ENCODE results near the gene KHK. TPM values are rescaled to one million over a fixed set of nuclear protein-coding genes. Genes with fewer than 3 reads are reported as not detected.
A peak's percentile ranks its signal among the peaks of the same experiment; 100 is the strongest.

Gene KHK
- polyA plus RNA-seq (2013, experiment 1 of 2) = 3.8 TPM
- 3.7 TPM for polyA plus RNA-seq (2013, experiment 2 of 2)

GRCh38 chr2:27086724-27087593 is at the start of gene KHK:
Gene KHK (plus strand): TSS chr2:27086772. CDS start chr2:27087260, 488 bp downstream.
- whole genome bisulfite sequencing, 2 donors (ENCODE audit: extremely low coverage in 2 of 2, insufficient read length in 2 of 2, insufficient replicate concordance in 1 of 2) = no CpG with 5 or more reads among the region's 54 CpGs
- H3K23ac ChIP-seq (ENCODE audit: low read depth, low read length, poor library complexity) = peak within 1 kb of the TSS; percentile 89

DNA sequence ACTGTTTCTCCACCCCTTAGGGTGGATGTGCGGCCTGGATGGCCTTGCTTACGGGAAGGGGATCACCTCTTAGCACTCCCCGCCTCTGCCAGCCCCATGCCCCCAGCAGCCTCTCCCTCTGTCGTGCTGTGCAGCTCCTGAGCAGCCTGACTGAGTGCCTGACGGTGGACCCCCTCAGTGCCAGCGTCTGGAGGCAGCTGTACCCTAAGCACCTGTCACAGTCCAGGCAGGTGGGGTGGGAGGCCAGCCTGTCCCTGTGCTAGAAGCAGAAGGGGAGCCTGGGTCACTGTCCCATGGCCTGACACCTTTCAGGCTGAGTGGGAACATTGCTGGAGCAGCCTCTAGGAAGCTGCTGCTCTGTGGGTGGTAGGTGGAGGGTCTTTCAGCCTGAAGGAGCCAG is 48.6 kb upstream of the KHK start:
- Histone ChIP-seq H3K79me1 (ENCODE audit: low read depth, low read length) (no peaks in the 10 kb centered on the region), H4K8ac (ENCODE audit: low read depth, low read length) (no peak overlapping the region), H2BK5ac (ENCODE audit: low read length) (no peak overlapping the region), H2BK12ac (ENCODE audit: low read length) (no peak overlapping the region), H3K36me3 (replicated peaks in 1 of 2; ENCODE audit: control insufficient read depth in 2 of 2, insufficient read depth in 2 of 2, low read length in 2 of 2) (peaks cover 52 to 78% of the 10 kb centered on the region in 2 donors), H3K27me3 (ENCODE audit: control insufficient read depth in 3 of 3, insufficient read depth in 3 of 3, low read depth in 1 of 3, low read length in 3 of 3) (no peaks in the 10 kb centered on the region), H4K91ac (ENCODE audit: low read depth, low read length, poor library complexity) (no peak overlapping the region), H3K4me1 (ENCODE audit: control insufficient read depth in 2 of 2, insufficient read depth in 1 of 2, low read depth in 1 of 2, low read length in 2 of 2) (peaks cover 4 to 5% of the 10 kb centered on the region in 2 donors), H3K9me3 (replicated peaks in 1 of 2; ENCODE audit: control insufficient read depth in 2 of 2, insufficient read depth in 1 of 2, low read depth in 1 of 2, low read length in 2 of 2) (no peaks in the 10 kb centered on the region), H3K4me2 (ENCODE audit: insufficient read depth, low read length, poor library complexity, severe bottlenecking) (no peak overlapping the region), H3K18ac (ENCODE audit: low read length) (no peak overlapping the region), H2AFZ (ENCODE audit: low read length) (no peak overlapping the region), H2BK120ac (ENCODE audit: low read depth, low read length) (no peak overlapping the region), H3K4me3 (ENCODE audit: low read length in 2 of 2) (no peak overlapping the region), H3K9ac (ENCODE audit: low read depth, low read length, poor library complexity) (no peak overlapping the region), H3K4ac (ENCODE audit: low read length) (no peak overlapping the region), H3K23ac (ENCODE audit: low read depth, low read length, poor library complexity) (no peak overlapping the region), H2AK5ac (ENCODE audit: low read depth, low read length) (no peak overlapping the region), H3K14ac (ENCODE audit: low read length) (no peak overlapping the region), H2BK15ac (ENCODE audit: low read length) (no peak overlapping the region), H3K27ac (replicated peaks; ENCODE audit: low read length) (no peak overlapping the region)
- no CpG with 5 or more reads among the region's 6 CpGs for WGBS, 2 donors (ENCODE audit: extremely low coverage in 2 of 2, insufficient read length in 2 of 2, insufficient replicate concordance in 1 of 2)
- DNase-seq (ENCODE audit: low spot score) = no peak

More at GRCh38 chr2:27086724-27087593, at the start of gene KHK:
- peak within 1 kb of the TSS; percentile 74 to 78 for H3K4me3 ChIP-seq (ENCODE audit: low read length in 2 of 2)
- no peaks in the 10 kb centered on the region for H3K36me3 ChIP-seq (replicated peaks in 1 of 2; ENCODE audit: control insufficient read depth in 2 of 2, insufficient read depth in 2 of 2, low read length in 2 of 2)
- peak within 1 kb of the TSS; percentile 93 for H3K4me2 ChIP-seq (ENCODE audit: insufficient read depth, low read length, poor library complexity, severe bottlenecking)
- H3K4ac ChIP-seq (ENCODE audit: low read length) = no peak within 1 kb of the TSS
- H3K9me3 ChIP-seq (replicated peaks in 1 of 2; ENCODE audit: control insufficient read depth in 2 of 2, insufficient read depth in 1 of 2, low read depth in 1 of 2, low read length in 2 of 2) = no peaks in the 10 kb centered on the region
- H2BK15ac ChIP-seq (ENCODE audit: low read length) = peak within 1 kb of the TSS; percentile 61
- peak within 1 kb of the TSS; percentile 67 for H2BK5ac ChIP-seq (ENCODE audit: low read length)
- H4K8ac ChIP-seq (ENCODE audit: low read depth, low read length) = no peak within 1 kb of the TSS
- no peak within 1 kb of the TSS for H2BK12ac ChIP-seq (ENCODE audit: low read length)
- no peak within 1 kb of the TSS for H4K91ac ChIP-seq (ENCODE audit: low read depth, low read length, poor library complexity)
- H2AFZ ChIP-seq (ENCODE audit: low read length) = peak within 1 kb of the TSS; percentile 95
- H3K9ac ChIP-seq (ENCODE audit: low read depth, low read length, poor library complexity) = peak within 1 kb of the TSS; percentile 88
- H3K18ac ChIP-seq (ENCODE audit: low read length) = peak within 1 kb of the TSS; percentile 96
- no peaks in the 10 kb centered on the region for H3K79me1 ChIP-seq (ENCODE audit: low read depth, low read length)
- H3K27ac ChIP-seq (replicated peaks; ENCODE audit: low read length) = no peak within 1 kb of the TSS
- H2AK5ac ChIP-seq (ENCODE audit: low read depth, low read length) = no peak within 1 kb of the TSS
- peak within 1 kb of the TSS; percentile 91 for H3K14ac ChIP-seq (ENCODE audit: low read length)
- H2BK120ac ChIP-seq (ENCODE audit: low read depth, low read length) = no peak within 1 kb of the TSS
- H3K27me3 ChIP-seq (ENCODE audit: control insufficient read depth in 3 of 3, insufficient read depth in 3 of 3, low read depth in 1 of 3, low read length in 3 of 3) = peaks cover 0 to 6% (median 6%) of the 10 kb centered on the region in 3 experiments
- H3K4me1 ChIP-seq (ENCODE audit: control insufficient read depth in 2 of 2, insufficient read depth in 1 of 2, low read depth in 1 of 2, low read length in 2 of 2) = peaks cover 3 to 13% of the 10 kb centered on the region in 2 donors
- DNase-seq (ENCODE audit: low spot score) = no peak

- Histone ChIP-seq H3K4me1 (ENCODE audit: control insufficient read depth in 2 of 2, insufficient read depth in 1 of 2, low read depth in 1 of 2, low read length in 2 of 2) (peaks cover 0 to 1% of the 10 kb centered on the region in 2 donors), H2BK120ac (ENCODE audit: low read depth, low read length) (no peak overlapping the region), H4K8ac (ENCODE audit: low read depth, low read length) (no peak overlapping the region), H3K9me3 (replicated peaks in 1 of 2; ENCODE audit: control insufficient read depth in 2 of 2, insufficient read depth in 1 of 2, low read depth in 1 of 2, low read length in 2 of 2) (no peaks in the 10 kb centered on the region), H2BK15ac (ENCODE audit: low read length) (no peak overlapping the region), H2BK5ac (ENCODE audit: low read length) (no peak overlapping the region), H3K4me2 (ENCODE audit: insufficient read depth, low read length, poor library complexity, severe bottlenecking) (no peak overlapping the region), H3K4ac (ENCODE audit: low read length) (no peak overlapping the region), H3K4me3 (ENCODE audit: low read length in 2 of 2) (no peak overlapping the region), H2AFZ (ENCODE audit: low read length) (no peak overlapping the region), H2AK5ac (ENCODE audit: low read depth, low read length) (no peak overlapping the region), H2BK12ac (ENCODE audit: low read length) (no peak overlapping the region), H3K79me1 (ENCODE audit: low read depth, low read length) (no peaks in the 10 kb centered on the region), H4K91ac (ENCODE audit: low read depth, low read length, poor library complexity) (no peak overlapping the region), H3K36me3 (replicated peaks in 1 of 2; ENCODE audit: control insufficient read depth in 2 of 2, insufficient read depth in 2 of 2, low read length in 2 of 2) (peaks cover 52 to 78% of the 10 kb centered on the region in 2 donors), H3K14ac (ENCODE audit: low read length) (no peak overlapping the region), H3K23ac (ENCODE audit: low read depth, low read length, poor library complexity) (peak overlapping the region; percentile 13), H3K27ac (replicated peaks; ENCODE audit: low read length) (no peak overlapping the region), H3K9ac (ENCODE audit: low read depth, low read length, poor library complexity) (peak overlapping the region; percentile 26), H3K27me3 (ENCODE audit: control insufficient read depth in 3 of 3, insufficient read depth in 3 of 3, low read depth in 1 of 3, low read length in 3 of 3) (no peaks in the 10 kb centered on the region), H3K18ac (ENCODE audit: low read length) (no peak overlapping the region)
- no CpG with 5 or more reads among the region's 17 CpGs for WGBS, 2 donors (ENCODE audit: extremely low coverage in 2 of 2, insufficient read length in 2 of 2, insufficient replicate concordance in 1 of 2)
- DNase-seq (ENCODE audit: low spot score) = no peak
Measured at GRCh38 chr2:27038631-27039339, 47.8 kb upstream of the KHK start.

GRCh38 chr2:27039426-27039825 is 47.1 kb upstream of the KHK start:
- Histone ChIP-seq H2BK15ac (ENCODE audit: low read length) (no peak overlapping the region), H3K14ac (ENCODE audit: low read length) (no peak overlapping the region), H3K36me3 (replicated peaks in 1 of 2; ENCODE audit: control insufficient read depth in 2 of 2, insufficient read depth in 2 of 2, low read length in 2 of 2) (peaks cover 52 to 78% of the 10 kb centered on the region in 2 donors), H3K79me1 (ENCODE audit: low read depth, low read length) (no peaks in the 10 kb centered on the region), H3K27me3 (ENCODE audit: control insufficient read depth in 3 of 3, insufficient read depth in 3 of 3, low read depth in 1 of 3, low read length in 3 of 3) (no peaks in the 10 kb centered on the region), H3K18ac (ENCODE audit: low read length) (no peak overlapping the region), H2BK12ac (ENCODE audit: low read length) (no peak overlapping the region), H3K23ac (ENCODE audit: low read depth, low read length, poor library complexity) (peak overlapping the region; percentile 38), H3K4ac (ENCODE audit: low read length) (no peak overlapping the region), H3K9ac (ENCODE audit: low read depth, low read length, poor library complexity) (peak overlapping the region; percentile 31), H3K4me2 (ENCODE audit: insufficient read depth, low read length, poor library complexity, severe bottlenecking) (no peak overlapping the region), H2AFZ (ENCODE audit: low read length) (no peak overlapping the region), H3K4me1 (ENCODE audit: control insufficient read depth in 2 of 2, insufficient read depth in 1 of 2, low read depth in 1 of 2, low read length in 2 of 2) (no peaks in the 10 kb centered on the region), H2AK5ac (ENCODE audit: low read depth, low read length) (no peak overlapping the region), H3K4me3 (ENCODE audit: low read length in 2 of 2) (no peak overlapping the region), H2BK5ac (ENCODE audit: low read length) (no peak overlapping the region), H3K9me3 (replicated peaks in 1 of 2; ENCODE audit: control insufficient read depth in 2 of 2, insufficient read depth in 1 of 2, low read depth in 1 of 2, low read length in 2 of 2) (no peaks in the 10 kb centered on the region), H3K27ac (replicated peaks; ENCODE audit: low read length) (no peak overlapping the region), H4K91ac (ENCODE audit: low read depth, low read length, poor library complexity) (no peak overlapping the region), H4K8ac (ENCODE audit: low read depth, low read length) (no peak overlapping the region), H2BK120ac (ENCODE audit: low read depth, low read length) (no peak overlapping the region)
- DNase-seq (ENCODE audit: low spot score) = no peak
- WGBS, 2 donors (ENCODE audit: extremely low coverage in 2 of 2, insufficient read length in 2 of 2, insufficient replicate concordance in 1 of 2) = no CpG with 5 or more reads among the region's 6 CpGs

Measured in neuronal stem cell (in vitro differentiated cells).